Astrocyte of the cerebellum (primary cell): Measurements from ENCODE around the gene COQ8A.

ENCODE experiments used
- DNase-seq: peaks from one replicate; pipeline ENCODE4 v3.0.0-alpha.2; 2011; ENCODE audit warnings: low read depth
- H3K4me3 ChIP-seq: 2 replicates; pipeline ENCODE4 v1.5.1; 2011; ENCODE audit warnings: mild to moderate bottlenecking, low read depth, low read length, moderate library complexity
- in situ Hi-C: cut with HindIII; loops from 2 replicates; pipeline ENCODE4 v1.10.0; 2017; ENCODE audit warnings: low sequenced_read_pairs
- TF ChIP-seq, protein P1 (sequence below): IDR thresholded peaks from 2 replicates; pipeline ENCODE4 v1.5.1; 2012; ENCODE audit warnings: low read length, low read depth, moderate library complexity, mild to moderate bottlenecking; ENCODE audit errors: missing control alignments

COQ8A gene

DNA sequence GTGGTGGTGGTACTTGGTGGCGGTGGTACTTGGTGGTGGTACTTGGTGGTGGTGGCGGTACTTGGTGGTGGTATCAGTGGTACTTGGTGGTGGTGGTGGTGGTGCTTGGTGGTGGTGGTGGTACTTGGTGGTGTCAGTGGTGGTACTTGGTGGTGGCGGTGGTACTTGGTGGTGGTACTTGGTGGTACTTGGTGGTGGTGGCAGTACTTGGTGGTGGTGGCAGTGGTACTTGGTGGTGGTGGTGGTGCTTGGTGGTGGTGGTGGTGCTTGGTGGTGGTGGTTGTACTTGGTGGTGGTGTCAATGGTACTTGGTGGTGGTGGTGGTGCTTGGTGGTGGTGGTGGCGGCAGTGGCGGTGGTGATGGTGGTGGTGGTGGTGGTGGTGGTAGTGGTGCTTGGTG lies 20.2 kb downstream of the COQ8A start:
- no peak overlapping the region for H3K4me3 ChIP-seq
- no peak for DNase-seq
- TF ChIP-seq, protein P1, sequence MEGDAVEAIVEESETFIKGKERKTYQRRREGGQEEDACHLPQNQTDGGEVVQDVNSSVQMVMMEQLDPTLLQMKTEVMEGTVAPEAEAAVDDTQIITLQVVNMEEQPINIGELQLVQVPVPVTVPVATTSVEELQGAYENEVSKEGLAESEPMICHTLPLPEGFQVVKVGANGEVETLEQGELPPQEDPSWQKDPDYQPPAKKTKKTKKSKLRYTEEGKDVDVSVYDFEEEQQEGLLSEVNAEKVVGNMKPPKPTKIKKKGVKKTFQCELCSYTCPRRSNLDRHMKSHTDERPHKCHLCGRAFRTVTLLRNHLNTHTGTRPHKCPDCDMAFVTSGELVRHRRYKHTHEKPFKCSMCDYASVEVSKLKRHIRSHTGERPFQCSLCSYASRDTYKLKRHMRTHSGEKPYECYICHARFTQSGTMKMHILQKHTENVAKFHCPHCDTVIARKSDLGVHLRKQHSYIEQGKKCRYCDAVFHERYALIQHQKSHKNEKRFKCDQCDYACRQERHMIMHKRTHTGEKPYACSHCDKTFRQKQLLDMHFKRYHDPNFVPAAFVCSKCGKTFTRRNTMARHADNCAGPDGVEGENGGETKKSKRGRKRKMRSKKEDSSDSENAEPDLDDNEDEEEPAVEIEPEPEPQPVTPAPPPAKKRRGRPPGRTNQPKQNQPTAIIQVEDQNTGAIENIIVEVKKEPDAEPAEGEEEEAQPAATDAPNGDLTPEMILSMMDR: no peak
- in situ Hi-C loops: no loop called here

DNA sequence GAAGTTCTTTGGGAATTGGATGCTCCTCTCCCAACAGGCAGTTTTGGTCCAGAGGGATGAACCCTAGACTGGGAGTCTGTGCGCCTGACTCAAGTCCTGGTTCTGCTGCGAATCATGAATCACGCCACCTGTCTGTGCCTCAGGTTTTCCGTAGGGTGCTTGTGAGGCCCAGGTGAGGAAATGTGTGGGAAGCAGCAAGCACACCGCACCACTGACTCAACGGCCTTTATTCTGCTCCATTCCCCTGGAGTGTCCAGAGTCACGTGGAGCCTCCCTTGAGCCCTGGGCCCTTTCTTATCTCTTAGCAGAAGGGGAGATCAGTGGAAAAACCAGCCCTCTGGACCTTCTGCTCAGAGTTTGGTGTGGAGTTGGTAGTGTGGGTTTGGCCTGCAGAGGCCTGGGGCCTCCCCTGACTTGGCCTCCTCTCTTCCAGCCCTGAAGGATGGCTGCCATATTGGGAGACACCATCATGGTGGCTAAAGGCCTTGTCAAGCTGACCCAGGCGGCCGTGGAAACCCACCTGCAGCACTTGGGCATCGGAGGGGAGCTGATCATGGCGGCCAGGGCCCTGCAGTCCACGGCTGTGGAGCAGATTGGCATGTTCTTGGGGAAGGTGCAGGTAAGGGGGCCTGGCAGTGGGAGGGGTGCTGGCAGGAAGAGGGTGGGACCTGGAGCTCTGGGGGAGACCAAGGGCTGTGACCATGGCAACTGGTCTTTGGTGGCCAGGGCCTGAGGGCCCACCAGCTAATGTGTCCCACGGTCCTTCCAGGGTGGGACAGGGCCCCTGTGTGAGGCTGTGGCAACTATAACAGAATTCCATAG lies 21.1 kb downstream of the COQ8A start:
- TF ChIP-seq, protein P1: no peak
- H3K4me3 ChIP-seq: no peak overlapping the region
- no peak for DNase-seq
- in situ Hi-C loops: no loop called here

DNA sequence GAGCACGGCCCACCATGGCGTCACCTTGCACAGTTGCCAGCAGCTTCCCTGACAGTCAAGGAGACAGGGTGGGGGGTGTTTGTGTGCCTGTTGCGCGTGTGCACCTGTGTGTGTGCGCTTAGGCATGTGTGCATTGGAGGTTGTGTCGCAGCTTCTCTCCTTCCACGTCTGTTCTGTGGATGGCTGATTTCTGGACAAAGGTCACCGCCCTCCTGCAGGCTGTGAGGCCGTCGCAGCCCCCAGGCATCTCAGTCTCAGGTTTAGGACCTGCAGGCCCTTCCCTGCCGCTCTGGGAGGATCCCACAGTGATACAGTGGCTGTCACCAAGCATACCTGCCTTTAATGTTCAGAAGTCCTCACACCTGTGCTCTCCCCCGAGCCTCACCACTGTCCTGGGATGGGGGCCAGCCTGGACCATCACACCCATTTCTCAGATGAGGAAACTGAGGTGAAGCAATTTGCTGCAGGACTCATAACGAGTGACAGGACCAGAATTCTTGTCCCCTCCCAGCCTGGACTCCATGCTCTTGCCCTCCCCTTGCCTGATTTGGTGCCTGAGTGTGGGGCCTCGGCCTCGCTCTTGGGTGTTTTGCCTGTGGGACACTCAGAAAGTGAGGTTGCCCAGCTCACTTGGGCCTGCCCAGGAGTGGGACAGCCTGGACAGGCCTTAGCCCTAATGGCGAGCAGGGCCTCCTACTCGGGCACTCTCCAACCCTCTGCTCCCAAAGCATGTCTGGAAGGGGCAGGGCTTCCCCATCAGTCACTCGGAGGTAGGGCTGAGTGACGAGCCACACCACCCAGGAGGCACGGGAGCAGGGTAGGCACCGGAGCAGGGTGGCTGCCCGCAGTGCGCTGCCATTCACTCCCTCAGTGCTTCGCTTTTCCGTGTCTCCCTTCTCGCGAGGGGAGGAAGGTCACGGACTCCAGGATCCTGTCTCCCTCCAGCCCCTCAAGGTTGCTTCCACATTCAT lies 22.6 kb downstream of the COQ8A start:
- no peak overlapping the region for H3K4me3 ChIP-seq
- DNase-seq: no peak
- in situ Hi-C loops: no loop called here
- TF ChIP-seq, protein P1: no peak

DNA sequence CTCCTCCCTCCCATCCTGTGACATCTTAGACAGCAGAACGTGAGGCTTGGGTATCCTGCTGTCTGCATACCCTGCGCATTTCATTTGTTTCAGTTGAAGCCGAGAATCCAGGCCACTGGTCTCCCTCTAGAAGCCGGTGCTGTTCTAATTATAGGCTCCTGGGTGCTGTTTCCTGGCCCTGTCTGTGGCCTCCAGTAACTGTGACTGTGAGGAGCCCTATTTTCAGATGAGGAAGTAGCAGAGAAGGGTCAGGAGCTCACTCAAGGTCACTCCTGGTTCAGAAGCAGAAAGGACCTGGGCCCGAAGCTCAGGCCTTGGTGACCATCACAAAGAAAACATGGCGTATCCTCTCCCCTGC lies 24.0 kb downstream of the COQ8A start:
- in situ Hi-C loops: no loop called here
- H3K4me3 ChIP-seq: no peak overlapping the region
- TF ChIP-seq, protein P1: no peak
- DNase-seq: no peak

DNA sequence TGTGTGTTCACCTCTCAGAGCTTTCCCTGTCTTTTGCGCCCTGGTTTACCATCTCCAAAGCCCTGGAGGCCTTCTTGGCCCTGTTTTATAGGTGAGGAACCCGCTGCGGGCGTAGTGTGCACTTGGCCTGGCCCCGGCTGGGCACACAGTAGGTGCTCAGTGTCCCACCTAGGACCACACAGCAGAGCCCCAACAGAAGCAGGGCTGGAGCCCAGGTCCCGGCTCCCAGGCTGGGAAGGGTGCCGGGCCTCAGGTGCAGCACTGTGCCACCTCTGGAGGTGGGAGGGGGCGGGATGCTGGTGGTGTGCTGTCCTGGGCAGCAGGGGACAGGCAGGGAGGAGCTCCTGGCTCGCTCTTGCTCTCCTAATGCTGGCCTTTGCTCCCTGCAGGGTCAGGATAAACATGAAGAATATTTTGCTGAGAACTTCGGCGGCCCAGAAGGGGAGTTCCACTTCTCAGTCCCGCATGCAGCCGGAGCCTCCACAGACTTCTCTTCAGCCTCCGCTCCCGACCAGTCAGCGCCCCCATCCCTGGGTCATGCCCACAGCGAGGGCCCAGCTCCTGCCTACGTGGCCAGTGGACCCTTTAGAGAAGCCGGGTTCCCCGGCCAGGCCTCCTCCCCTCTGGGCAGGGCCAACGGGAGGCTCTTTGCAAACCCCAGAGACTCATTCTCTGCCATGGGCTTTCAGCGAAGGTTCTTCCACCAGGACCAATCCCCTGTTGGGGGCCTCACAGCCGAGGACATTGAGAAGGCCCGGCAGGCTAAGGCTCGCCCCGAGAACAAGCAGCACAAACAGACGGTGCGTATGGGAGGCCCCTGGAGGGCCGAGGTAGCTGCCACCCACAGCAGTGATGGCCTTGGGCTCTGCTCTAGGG lies 24.8 kb downstream of the COQ8A start:
- TF ChIP-seq, protein P1: no peak
- H3K4me3 ChIP-seq: no peak overlapping the region
- no peak for DNase-seq
- in situ Hi-C loops: no loop called here
